SIG-M5 treated with dmso at 0.1 percent for 504 hours (cell line): ENCODE measurements around the gene CCR5AS.
"Not testable (repeated sequence)": the region's sequence is repeated elsewhere in the genome, so short reads cannot be mapped to it uniquely, and the experiment has no call there.

Source experiments
- DNase-seq: peaks from one replicate; lab custom pipeline; 2025; ENCODE audit not compliant: unreplicated experiment; lab: John Stamatoyannopoulos, UW

CCR5AS gene

GRCh38 chr3:46406443-46406787 lies 451 bp downstream of the CCR5AS start:
- DNase-seq: no peak

- no peak for DNase-seq
Observed at GRCh38 chr3:46405301-46406019, 1.4 kb downstream of the CCR5AS start.

- DNase-seq: not testable (repeated sequence)
Observed at GRCh38 chr3:46402902-46403301, 4.0 kb downstream of the CCR5AS start.

GRCh38 chr3:46401579-46401978 lies 5.3 kb downstream of the CCR5AS start:
- no peak for DNase-seq

GRCh38 chr3:46400846-46401245 lies 6.0 kb downstream of the CCR5AS start:
- DNase-seq: no peak

GRCh38 chr3:46400000-46400734 lies 6.7 kb downstream of the CCR5AS start:
- DNase-seq: no peak

GRCh38 chr3:46399557-46399956 lies 7.3 kb downstream of the CCR5AS start:
- DNase-seq: no peak

- DNase-seq: no peak
Observed at GRCh38 chr3:46399098-46399497, 7.8 kb downstream of the CCR5AS start.

GRCh38 chr3:46398186-46398955 lies 8.5 kb downstream of the CCR5AS start:
- DNase-seq: no peak

GRCh38 chr3:46397111-46397510 lies 9.8 kb downstream of the CCR5AS start:
- DNase-seq: no peak

GRCh38 chr3:46395766-46396530 lies 10.9 kb downstream of the CCR5AS start:
- DNase-seq: peak; percentile 36

- peak; percentile 70 for DNase-seq
Observed at GRCh38 chr3:46395210-46395661, 11.6 kb downstream of the CCR5AS start.

- peak; percentile 95 for DNase-seq
Observed at GRCh38 chr3:46393554-46394434, 13.1 kb downstream of the CCR5AS start.

- DNase-seq: no peak
Observed at GRCh38 chr3:46393011-46393410, 13.9 kb downstream of the CCR5AS start.

GRCh38 chr3:46391526-46391925 lies 15.3 kb downstream of the CCR5AS start:
- DNase-seq: not testable (repeated sequence)

GRCh38 chr3:46389306-46389705 lies 17.6 kb downstream of the CCR5AS start:
- DNase-seq: no peak

GRCh38 chr3:46388847-46389246 lies 18.0 kb downstream of the CCR5AS start:
- DNase-seq: not testable (repeated sequence)

- no peak for DNase-seq
Observed at GRCh38 chr3:46386205-46386604, 20.7 kb downstream of the CCR5AS start.

- no peak for DNase-seq
Observed at GRCh38 chr3:46383951-46384330, 22.9 kb downstream of the CCR5AS start.
